ENCODE measurements around the gene ICAM2. TPM values are rescaled to one million over a fixed set of nuclear protein-coding genes. Genes with fewer than 3 reads are reported as not detected.

ICAM2 gene
- total RNA-seq, 1 experiment from 2014 or later: 0.33 TPM

DNA sequence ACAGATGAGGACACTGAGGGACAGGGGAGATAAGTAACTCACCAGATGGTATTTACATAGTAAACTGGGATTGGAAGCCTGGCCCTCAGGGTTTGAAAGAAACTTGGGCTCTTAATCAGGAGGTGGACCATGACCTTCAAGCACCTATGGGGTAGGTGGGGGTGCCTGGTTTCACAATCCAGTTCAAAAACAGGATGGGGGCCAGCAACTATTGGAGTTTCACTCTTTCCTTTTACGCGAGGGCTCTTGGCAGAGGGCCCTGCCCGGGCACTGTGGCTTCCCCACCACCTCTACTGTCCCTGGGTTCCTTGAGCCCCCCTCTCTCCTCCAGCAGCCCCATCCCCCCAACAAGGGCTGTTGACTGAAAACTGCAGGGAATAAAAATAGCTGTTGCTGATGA, 33.6 kb downstream of the ICAM2 start (continued):
- TF ChIP-seq, protein P1, sequence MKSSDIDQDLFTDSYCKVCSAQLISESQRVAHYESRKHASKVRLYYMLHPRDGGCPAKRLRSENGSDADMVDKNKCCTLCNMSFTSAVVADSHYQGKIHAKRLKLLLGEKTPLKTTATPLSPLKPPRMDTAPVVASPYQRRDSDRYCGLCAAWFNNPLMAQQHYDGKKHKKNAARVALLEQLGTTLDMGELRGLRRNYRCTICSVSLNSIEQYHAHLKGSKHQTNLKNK (CRISPR knock-in tag; IDR thresholded peaks at IDR 0.05): no peak
- TF ChIP-seq SMAD3 (CRISPR knock-in tag; IDR thresholded peaks at IDR 0.05; ENCODE audit: borderline replicate concordance) (no peak), TEAD1 (CRISPR knock-in tag; IDR thresholded peaks at IDR 0.05) (no peak)

DNA sequence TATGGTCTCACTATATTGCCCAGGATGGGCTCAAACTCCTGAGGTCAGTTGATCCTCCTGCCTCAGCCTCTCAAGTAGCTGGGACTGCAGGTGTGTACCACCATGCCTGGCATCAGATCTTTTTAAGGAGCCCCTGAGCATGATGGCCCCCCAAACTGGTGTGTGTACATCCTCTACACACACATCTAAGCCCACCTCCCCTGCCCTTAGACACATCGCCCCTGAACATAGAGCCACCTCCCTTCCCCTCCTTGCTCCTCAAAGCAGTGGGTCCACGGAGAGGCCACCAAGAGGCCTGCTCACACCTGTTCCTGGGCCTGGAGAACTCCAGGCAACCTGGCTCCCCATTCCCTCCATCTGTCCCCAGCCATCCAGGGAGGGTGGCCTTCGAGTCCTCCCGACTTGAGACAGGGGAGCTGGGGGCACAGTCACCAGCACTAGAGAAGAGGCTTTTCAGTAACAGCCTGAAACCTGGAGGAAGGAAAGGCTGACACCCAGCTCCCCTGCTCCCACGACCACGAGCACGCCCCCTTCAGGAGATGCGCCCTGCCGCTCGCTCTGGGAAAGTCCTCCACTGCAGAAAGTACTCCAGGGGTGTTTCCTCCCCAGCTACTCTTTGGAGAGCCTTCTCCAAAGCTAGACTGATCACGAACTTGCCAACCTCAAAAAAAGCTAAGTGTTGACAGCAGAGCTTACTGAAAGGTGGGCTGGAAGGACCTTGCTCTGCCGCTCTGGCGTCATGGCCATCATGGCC, 34.9 kb downstream of the ICAM2 start:
- POLR2A ChIA-PET: interaction anchor here (0.6 kb wide), 1 partner anchor 10 kb away, joined by 5 read pairs; no protein-coding TSS in a partner anchor
- H3K9me3 Mint-ChIP-seq: peaks cover 16% of the 10 kb centered on the region
- ATAC-seq: peak; percentile 17; the same call in 1 of the 2 replicates
- DNase-seq (ENCODE audit: low spot score): peak; percentile 48
- H3K27ac Mint-ChIP-seq: no peak overlapping the region
- H3K27me3 Mint-ChIP-seq (ENCODE audit: low read depth): peaks cover 4% of the 10 kb centered on the region; the same call in 1 of the 2 replicates
- no peak for TF ChIP-seq JAZF1 (CRISPR knock-in tag; IDR thresholded peaks at IDR 0.05)
- TF ChIP-seq GRHL2 (CRISPR knock-in tag; IDR thresholded peaks at IDR 0.05; ENCODE audit: insufficient replicate concordance, severe bottlenecking): no peak
- TF ChIP-seq, protein P2, sequence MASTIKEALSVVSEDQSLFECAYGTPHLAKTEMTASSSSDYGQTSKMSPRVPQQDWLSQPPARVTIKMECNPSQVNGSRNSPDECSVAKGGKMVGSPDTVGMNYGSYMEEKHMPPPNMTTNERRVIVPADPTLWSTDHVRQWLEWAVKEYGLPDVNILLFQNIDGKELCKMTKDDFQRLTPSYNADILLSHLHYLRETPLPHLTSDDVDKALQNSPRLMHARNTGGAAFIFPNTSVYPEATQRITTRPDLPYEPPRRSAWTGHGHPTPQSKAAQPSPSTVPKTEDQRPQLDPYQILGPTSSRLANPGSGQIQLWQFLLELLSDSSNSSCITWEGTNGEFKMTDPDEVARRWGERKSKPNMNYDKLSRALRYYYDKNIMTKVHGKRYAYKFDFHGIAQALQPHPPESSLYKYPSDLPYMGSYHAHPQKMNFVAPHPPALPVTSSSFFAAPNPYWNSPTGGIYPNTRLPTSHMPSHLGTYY (CRISPR knock-in tag; IDR thresholded peaks at IDR 0.05): no peak
- TF ChIP-seq, protein P3, sequence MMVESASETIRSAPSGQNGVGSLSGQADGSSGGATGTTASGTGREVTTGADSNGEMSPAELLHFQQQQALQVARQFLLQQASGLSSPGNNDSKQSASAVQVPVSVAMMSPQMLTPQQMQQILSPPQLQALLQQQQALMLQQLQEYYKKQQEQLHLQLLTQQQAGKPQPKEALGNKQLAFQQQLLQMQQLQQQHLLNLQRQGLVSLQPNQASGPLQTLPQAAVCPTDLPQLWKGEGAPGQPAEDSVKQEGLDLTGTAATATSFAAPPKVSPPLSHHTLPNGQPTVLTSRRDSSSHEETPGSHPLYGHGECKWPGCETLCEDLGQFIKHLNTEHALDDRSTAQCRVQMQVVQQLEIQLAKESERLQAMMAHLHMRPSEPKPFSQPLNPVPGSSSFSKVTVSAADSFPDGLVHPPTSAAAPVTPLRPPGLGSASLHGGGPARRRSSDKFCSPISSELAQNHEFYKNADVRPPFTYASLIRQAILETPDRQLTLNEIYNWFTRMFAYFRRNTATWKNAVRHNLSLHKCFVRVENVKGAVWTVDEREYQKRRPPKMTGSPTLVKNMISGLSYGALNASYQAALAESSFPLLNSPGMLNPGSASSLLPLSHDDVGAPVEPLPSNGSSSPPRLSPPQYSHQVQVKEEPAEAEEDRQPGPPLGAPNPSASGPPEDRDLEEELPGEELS (CRISPR knock-in tag; IDR thresholded peaks at IDR 0.05): no peak
- TF ChIP-seq, protein P4, sequence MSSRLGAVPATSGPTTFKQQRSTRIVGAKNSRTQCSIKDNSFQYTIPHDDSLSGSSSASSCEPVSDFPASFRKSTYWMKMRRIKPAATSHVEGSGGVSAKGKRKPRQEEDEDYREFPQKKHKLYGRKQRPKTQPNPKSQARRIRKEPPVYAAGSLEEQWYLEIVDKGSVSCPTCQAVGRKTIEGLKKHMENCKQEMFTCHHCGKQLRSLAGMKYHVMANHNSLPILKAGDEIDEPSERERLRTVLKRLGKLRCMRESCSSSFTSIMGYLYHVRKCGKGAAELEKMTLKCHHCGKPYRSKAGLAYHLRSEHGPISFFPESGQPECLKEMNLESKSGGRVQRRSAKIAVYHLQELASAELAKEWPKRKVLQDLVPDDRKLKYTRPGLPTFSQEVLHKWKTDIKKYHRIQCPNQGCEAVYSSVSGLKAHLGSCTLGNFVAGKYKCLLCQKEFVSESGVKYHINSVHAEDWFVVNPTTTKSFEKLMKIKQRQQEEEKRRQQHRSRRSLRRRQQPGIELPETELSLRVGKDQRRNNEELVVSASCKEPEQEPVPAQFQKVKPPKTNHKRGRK (CRISPR knock-in tag; IDR thresholded peaks at IDR 0.05; ENCODE audit: borderline replicate concordance): no peak
- TF ChIP-seq, protein P5, sequence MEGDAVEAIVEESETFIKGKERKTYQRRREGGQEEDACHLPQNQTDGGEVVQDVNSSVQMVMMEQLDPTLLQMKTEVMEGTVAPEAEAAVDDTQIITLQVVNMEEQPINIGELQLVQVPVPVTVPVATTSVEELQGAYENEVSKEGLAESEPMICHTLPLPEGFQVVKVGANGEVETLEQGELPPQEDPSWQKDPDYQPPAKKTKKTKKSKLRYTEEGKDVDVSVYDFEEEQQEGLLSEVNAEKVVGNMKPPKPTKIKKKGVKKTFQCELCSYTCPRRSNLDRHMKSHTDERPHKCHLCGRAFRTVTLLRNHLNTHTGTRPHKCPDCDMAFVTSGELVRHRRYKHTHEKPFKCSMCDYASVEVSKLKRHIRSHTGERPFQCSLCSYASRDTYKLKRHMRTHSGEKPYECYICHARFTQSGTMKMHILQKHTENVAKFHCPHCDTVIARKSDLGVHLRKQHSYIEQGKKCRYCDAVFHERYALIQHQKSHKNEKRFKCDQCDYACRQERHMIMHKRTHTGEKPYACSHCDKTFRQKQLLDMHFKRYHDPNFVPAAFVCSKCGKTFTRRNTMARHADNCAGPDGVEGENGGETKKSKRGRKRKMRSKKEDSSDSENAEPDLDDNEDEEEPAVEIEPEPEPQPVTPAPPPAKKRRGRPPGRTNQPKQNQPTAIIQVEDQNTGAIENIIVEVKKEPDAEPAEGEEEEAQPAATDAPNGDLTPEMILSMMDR (IDR thresholded peaks at IDR 0.05): no peak
- TF ChIP-seq, protein P6, sequence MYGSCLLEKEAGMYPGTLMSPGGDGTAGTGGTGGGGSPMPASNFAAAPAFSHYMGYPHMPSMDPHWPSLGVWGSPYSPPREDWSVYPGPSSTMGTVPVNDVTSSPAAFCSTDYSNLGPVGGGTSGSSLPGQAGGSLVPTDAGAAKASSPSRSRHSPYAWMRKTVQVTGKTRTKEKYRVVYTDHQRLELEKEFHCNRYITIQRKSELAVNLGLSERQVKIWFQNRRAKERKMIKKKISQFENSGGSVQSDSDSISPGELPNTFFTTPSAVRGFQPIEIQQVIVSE (CRISPR knock-in tag; IDR thresholded peaks at IDR 0.05; ENCODE audit: borderline replicate concordance): no peak
- TF ChIP-seq MYBL2 (CRISPR knock-in tag; IDR thresholded peaks at IDR 0.05): no peak
- TF ChIP-seq, protein P7, sequence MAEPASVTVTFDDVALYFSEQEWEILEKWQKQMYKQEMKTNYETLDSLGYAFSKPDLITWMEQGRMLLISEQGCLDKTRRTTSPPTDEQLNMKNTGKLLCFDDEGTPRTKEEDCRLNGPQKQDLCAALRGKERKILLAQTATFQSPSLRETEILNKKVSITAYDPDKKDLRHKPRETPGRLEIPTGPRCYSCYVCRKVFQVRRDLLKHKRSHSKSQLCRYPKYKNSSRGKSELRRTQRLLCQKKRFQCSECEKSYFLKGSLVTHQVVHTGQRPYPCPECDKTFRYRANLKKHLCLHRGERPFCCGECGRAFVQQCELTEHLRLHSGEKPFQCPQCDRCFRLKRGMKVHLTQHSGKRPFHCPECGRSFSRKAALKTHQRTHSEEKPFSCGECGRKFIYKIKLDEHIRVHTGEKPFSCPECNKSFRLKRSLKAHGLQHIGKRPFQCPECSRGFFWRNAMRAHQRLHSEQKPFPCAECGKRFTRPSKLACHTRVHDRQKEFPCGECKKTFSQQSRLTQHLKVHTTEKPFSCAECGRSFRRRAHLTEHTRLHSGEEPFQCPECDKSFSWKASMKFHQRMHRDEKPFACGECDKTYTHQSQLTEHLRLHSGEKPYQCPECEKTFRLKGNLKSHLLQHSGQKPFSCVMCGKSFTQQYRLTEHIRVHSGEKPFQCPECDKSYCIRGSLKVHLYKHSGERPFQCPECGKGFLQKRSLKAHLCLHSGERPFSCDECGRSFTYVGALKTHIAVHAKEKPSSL (CRISPR knock-in tag; conservative IDR thresholded peaks at IDR 0.05): no peak
- no peak for TF ChIP-seq IRF2 (CRISPR knock-in tag; IDR thresholded peaks at IDR 0.05; ENCODE audit: borderline replicate concordance, low read depth)
- no peak for TF ChIP-seq NR2C2 (CRISPR knock-in tag; IDR thresholded peaks at IDR 0.05)
- no peak for TF ChIP-seq ZNF263 (CRISPR knock-in tag; IDR thresholded peaks at IDR 0.05; ENCODE audit: low read depth)
- TF ChIP-seq, protein P8, sequence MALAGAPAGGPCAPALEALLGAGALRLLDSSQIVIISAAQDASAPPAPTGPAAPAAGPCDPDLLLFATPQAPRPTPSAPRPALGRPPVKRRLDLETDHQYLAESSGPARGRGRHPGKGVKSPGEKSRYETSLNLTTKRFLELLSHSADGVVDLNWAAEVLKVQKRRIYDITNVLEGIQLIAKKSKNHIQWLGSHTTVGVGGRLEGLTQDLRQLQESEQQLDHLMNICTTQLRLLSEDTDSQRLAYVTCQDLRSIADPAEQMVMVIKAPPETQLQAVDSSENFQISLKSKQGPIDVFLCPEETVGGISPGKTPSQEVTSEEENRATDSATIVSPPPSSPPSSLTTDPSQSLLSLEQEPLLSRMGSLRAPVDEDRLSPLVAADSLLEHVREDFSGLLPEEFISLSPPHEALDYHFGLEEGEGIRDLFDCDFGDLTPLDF (CRISPR knock-in tag; IDR thresholded peaks at IDR 0.05): no peak
- no peak for TF ChIP-seq SOX15 (CRISPR knock-in tag; IDR thresholded peaks at IDR 0.05)
- peaks cover 20% of the 10 kb centered on the region for H3K4me1 Mint-ChIP-seq
- H3K4me3 Mint-ChIP-seq: no peak overlapping the region
- CTCF ChIA-PET: interaction anchor here (0.6 to 3.8 kb wide), 18 partner anchors 9 to 148 kb away, joined by 3 to 26 read pairs (median 7); partner anchors contain the start of genes CSHL1, GH1, GH2 and PRR29
- peaks cover 10% of the 10 kb centered on the region for H3K36me3 Mint-ChIP-seq
